ENCODE measurements around the gene POLR2I.

- TF ChIP-seq FOXP2 (optimal IDR thresholded peaks at IDR 0.05; ENCODE audit: control extremely low read depth, extremely low read length, insufficient read depth) (no peak), EZH2 (IDR thresholded peaks at IDR 0.05) (no peak)
Measured at GRCh38 chr19:36142046-36142445, 27.4 kb upstream of the POLR2I start.
